Kidney (tissue), 22 donors: Measurements from ENCODE around the gene ODAM. TPM values are rescaled to one million over a fixed set of nuclear protein-coding genes. Genes with fewer than 3 reads are reported as not detected.

Source experiments
- DNase-seq, 5 donors: peaks; one replicate each; pipeline ENCODE4 v3.0.0-alpha.2; 2013 to 2020
- FAIRE-seq: peaks from 2 replicates; lab custom pipeline; 2012; peaks lifted over from hg19 to GRCh38; lab: Jason Lieb, UNC
- H3K27ac ChIP-seq, 2 donors: one replicate each; pipeline ENCODE4 v1.7.0; 2013; ENCODE audit warnings: low read depth in 2 of 2, low read length in 2 of 2, inconsistent platforms in 1 of 2
- H3K27me3 ChIP-seq: one replicate; pipeline ENCODE4 v1.7.1; 2013; ENCODE audit warnings: low read length, inconsistent platforms; ENCODE audit not compliant: control insufficient read depth, insufficient read depth
- H3K36me3 ChIP-seq, 3 donors: one replicate each; pipeline versions ENCODE4 v1.7.0 to v1.7.1; 2013; ENCODE audit warnings: low read length in 3 of 3, control low read depth in 1 of 3, inconsistent platforms in 1 of 3; ENCODE audit not compliant: insufficient read depth in 3 of 3, control insufficient read depth in 2 of 3
- H3K4me1 ChIP-seq, 3 donors: one replicate each; pipeline versions ENCODE4 v1.7.0 to v1.7.1; 2013; ENCODE audit warnings: low read length in 3 of 3, inconsistent platforms in 1 of 3, low read depth in 1 of 3; ENCODE audit not compliant: control insufficient read depth in 2 of 3, insufficient read depth in 2 of 3
- H3K4me3 ChIP-seq, 3 donors: one replicate each; pipeline versions ENCODE4 v1.7.0 to v1.8.1; 2013; ENCODE audit warnings: low read length in 3 of 3, control low read depth in 1 of 3, inconsistent platforms in 1 of 3
- H3K9ac ChIP-seq, 3 donors: one replicate each; pipeline versions ENCODE4 v1.7.0 to v1.7.1; 2013; ENCODE audit warnings: low read length in 3 of 3, control low read depth in 1 of 3, inconsistent platforms in 1 of 3
- H3K9me3 ChIP-seq, 3 donors: one replicate each; pipeline versions ENCODE4 v1.7.0 to v1.7.1; 2013; ENCODE audit warnings: low read length in 3 of 3, control low read depth in 1 of 3, inconsistent platforms in 1 of 3; ENCODE audit not compliant: control insufficient read depth in 2 of 3, insufficient read depth in 1 of 3
- intact Hi-C: fragments of 100-400 bp; cut with DNase I; formaldehyde crosslinking; loops from one replicate; pipeline ENCODE4 v1.11.1; 2022
- long read RNA-seq, 10 donors: library from polyadenylated mRNA in 1 of 10; unstranded in 1 of 10; transcript quantifications; one replicate each; pipeline ENCODE4 v2.0.0 and lab custom pipeline, GENCODE V29; 2021 to 2026
- polyA plus RNA-seq: library from polyadenylated mRNA; stranded (reverse); fragments of 350-450 nt; fragmentation: Illumina TruSeq; extraction: RNeasy Lipid Tissue Mini Kit (QIAGEN cat#74804); gene quantifications from one replicate; pipeline ENCODE4 v1.2.3, GENCODE V29; 2014; ENCODE audit warnings: low read depth, low replicate concordance; ENCODE audit not compliant: insufficient read depth
- total RNA-seq: library from RNA; stranded (reverse); fragmentation: NEBNext Ultra II Directional; extraction: Animal tissue kit (Norgen Biotek cat#: 25700); gene quantifications from one replicate; pipeline ENCODE4 v1.2.1, GENCODE V29; 2021
- TF ChIP-seq, protein P1 (sequence below): IDR thresholded peaks from 3 replicates; pipeline ENCODE4 v1.5.1; 2012; ENCODE audit warnings: mild to moderate bottlenecking, moderate library complexity, borderline replicate concordance; ENCODE audit not compliant: insufficient read depth; ENCODE audit errors: extremely low read depth
- donor health status: control.
- donor health status: control.
- donor health status: control.
- donor health status: control.
- donor health status: control.
- donor health status: DM: yes; HTN: yes; CAD: no.
- donor health status: Normal renal cell carcinoma (clear cell type).

Gene ODAM, protein sequence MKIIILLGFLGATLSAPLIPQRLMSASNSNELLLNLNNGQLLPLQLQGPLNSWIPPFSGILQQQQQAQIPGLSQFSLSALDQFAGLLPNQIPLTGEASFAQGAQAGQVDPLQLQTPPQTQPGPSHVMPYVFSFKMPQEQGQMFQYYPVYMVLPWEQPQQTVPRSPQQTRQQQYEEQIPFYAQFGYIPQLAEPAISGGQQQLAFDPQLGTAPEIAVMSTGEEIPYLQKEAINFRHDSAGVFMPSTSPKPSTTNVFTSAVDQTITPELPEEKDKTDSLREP
- total RNA-seq (not detected), polyA plus RNA-seq (4.0 TPM)
- long read RNA-seq, donor 1: 0 reads
- long read RNA-seq, donor 2: 0 reads
- long read RNA-seq, donor 3: 0 reads
- long read RNA-seq, donor 4: 0 reads
- long read RNA-seq, donor 5: 0 reads
- long read RNA-seq, donor 6: 0 reads
- long read RNA-seq, donor 7: 0 reads
- long read RNA-seq, donor 8: 0 reads
- long read RNA-seq, donor 9: 0 reads
- long read RNA-seq, donor 10: 0 reads

DNA sequence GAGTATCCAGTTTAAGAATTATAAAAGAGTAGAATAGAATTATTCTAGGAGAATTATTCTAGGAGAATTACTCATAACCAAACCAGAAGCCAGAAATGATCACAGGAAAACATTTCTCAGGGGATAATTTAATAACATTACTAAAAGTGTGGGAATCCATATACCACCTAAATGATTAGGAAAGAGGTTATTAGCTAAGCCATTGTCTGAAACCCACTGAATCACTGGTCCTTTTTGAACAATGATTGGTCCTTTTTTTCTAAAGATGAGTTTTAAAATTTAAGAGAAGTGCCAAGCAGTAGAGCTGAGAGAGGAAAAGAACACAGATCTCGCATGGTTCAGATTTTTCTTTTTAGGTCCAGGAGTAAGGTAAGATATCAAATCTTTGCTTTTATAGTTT is at the start of gene ODAM:
ODAM (plus strand) TSS at position 301 of the 400 bp plus-strand sequence. CDS start 819 bp downstream, outside the sequence.
- Histone ChIP-seq H3K4me3 (no peak within 1 kb of the TSS), H3K9ac (no peak within 1 kb of the TSS), H3K36me3 (no peaks in the 10 kb centered on the region), H3K27ac (no peak within 1 kb of the TSS), H3K27me3 (no peaks in the 10 kb centered on the region), H3K4me1 (no peaks in the 10 kb centered on the region), H3K9me3 (no peaks in the 10 kb centered on the region)
- TF ChIP-seq, protein P1, sequence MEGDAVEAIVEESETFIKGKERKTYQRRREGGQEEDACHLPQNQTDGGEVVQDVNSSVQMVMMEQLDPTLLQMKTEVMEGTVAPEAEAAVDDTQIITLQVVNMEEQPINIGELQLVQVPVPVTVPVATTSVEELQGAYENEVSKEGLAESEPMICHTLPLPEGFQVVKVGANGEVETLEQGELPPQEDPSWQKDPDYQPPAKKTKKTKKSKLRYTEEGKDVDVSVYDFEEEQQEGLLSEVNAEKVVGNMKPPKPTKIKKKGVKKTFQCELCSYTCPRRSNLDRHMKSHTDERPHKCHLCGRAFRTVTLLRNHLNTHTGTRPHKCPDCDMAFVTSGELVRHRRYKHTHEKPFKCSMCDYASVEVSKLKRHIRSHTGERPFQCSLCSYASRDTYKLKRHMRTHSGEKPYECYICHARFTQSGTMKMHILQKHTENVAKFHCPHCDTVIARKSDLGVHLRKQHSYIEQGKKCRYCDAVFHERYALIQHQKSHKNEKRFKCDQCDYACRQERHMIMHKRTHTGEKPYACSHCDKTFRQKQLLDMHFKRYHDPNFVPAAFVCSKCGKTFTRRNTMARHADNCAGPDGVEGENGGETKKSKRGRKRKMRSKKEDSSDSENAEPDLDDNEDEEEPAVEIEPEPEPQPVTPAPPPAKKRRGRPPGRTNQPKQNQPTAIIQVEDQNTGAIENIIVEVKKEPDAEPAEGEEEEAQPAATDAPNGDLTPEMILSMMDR: no peak
- no peak for DNase-seq
- intact Hi-C loops: no loop called here
- no peak for FAIRE-seq

DNA sequence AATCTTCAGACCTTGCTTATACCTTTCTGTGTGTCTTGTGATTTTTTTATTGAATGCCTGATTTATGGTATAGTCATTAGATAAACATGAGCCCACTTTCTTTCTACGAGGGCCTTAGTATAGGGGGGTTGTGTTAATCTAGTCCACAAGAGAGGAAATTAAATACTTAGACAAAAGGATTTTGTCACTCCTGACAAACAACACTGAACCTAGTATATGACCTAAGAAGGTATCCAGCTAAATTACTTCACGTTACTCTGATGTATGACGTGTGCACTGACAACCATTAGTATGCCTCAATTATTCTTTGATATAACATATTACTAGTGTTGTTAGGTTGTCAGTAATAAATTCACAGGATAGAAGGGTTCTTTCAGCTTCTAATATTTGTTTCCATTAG is 44.3 kb upstream of the ODAM start:
- Histone ChIP-seq H3K27me3 (no peaks in the 10 kb centered on the region), H3K4me3 (no peak overlapping the region), H3K36me3 (no peaks in the 10 kb centered on the region), H3K27ac (no peak overlapping the region), H3K9ac (no peak overlapping the region), H3K4me1 (no peaks in the 10 kb centered on the region), H3K9me3 (no peaks in the 10 kb centered on the region)
- FAIRE-seq (no peak), DNase-seq (no peak)
- TF ChIP-seq, protein P1: no peak
- intact Hi-C loops: no loop called here

DNA sequence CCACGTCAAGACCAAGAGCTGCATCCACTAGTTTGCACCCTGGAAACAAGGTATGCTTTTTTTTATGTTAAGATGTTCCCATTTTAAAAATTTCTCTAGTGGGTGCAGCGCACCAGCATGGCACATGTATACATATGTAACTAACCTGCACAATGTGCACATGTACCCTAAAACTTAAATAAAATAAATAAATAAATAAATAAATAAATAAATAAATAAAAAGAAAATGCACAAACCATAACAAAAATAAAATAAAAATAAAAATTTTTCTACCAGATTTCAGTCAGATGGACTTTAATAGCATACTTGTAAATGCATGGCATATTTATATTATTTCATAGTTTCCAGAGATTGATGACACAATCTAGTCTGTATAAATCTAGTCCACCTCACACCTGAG is 43.4 kb upstream of the ODAM start:
- H3K9ac ChIP-seq: no peak overlapping the region
- no peaks in the 10 kb centered on the region for H3K9me3 ChIP-seq
- H3K27ac ChIP-seq: no peak overlapping the region
- FAIRE-seq (no peak), DNase-seq (no peak)
- intact Hi-C loops: no loop called here
- H3K4me1 ChIP-seq: no peaks in the 10 kb centered on the region
- TF ChIP-seq, protein P1: no peak
- H3K4me3 ChIP-seq: no peak overlapping the region
- H3K27me3 ChIP-seq: no peaks in the 10 kb centered on the region
- H3K36me3 ChIP-seq: no peaks in the 10 kb centered on the region
